ENCODE data around the gene MYH14. TPM values are rescaled to one million over a fixed set of nuclear protein-coding genes. Genes with fewer than 3 reads are reported as not detected.

Gene MYH14
- total and polyA plus RNA-seq, 2 of the 13 experiments (the other 11 are each of a cell fraction or from before 2014, with no cell fraction given): 5.5 to 5.8 TPM

DNA sequence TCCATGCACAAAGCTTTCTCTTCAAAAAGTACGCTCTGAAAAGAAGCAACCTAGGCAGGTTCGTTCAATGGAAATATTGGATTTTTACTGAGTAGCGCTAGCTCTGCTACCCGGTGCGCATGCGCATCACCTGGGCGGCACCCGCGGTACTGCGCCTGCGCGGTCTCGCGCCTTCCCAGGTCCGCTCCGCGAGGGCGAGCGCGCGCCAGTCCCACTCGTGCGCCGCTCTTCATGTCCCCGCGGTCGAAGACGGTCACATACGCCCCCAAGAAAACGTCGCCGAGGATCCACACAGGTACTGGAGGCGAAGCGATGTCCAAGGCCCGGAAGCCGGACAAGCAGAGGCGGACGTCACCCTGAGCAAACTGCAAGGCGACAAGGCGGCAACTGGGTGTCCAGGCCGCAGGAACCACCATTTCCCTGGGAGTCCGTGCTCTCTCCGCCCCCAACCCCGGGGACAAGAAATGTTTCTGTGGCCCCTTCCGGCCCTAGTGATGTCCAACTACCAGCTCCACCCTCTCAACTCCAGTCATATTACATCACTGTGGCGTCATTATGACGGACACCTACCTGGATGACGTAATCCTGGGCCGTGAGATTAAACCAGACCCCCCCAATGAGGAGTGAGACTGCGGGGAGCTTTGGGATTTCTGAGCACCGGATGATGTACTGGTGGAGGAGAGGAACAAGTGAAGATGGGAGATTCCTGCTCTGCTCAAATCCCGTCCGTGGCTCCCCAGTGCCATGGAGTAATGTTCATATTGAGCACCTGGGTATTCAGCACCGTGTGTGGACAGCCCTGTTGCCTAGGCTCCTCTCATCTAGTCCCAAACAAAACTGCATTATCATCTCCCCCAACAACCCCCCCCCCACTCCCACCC lies 130.6 kb downstream of the MYH14 start (continued):
- TF ChIP-seq ZNF547 (CRISPR knock-in tag; IDR thresholded peaks at IDR 0.05): peak; percentile 83
- TF ChIP-seq ZBTB8A (CRISPR knock-in tag; IDR thresholded peaks at IDR 0.05; ENCODE audit: borderline replicate concordance, low read depth): no peak
- peak; percentile 68; the same call in 1 of the 2 replicates for TF ChIP-seq TBX2 (CRISPR knock-in tag; IDR thresholded peaks at IDR 0.05; ENCODE audit: borderline replicate concordance)
- TF ChIP-seq ZNF766 (CRISPR knock-in tag; IDR thresholded peaks at IDR 0.05; ENCODE audit: borderline replicate concordance): peak; percentile 74; the same call in 1 of the 2 replicates
- TF ChIP-seq, protein P1, sequence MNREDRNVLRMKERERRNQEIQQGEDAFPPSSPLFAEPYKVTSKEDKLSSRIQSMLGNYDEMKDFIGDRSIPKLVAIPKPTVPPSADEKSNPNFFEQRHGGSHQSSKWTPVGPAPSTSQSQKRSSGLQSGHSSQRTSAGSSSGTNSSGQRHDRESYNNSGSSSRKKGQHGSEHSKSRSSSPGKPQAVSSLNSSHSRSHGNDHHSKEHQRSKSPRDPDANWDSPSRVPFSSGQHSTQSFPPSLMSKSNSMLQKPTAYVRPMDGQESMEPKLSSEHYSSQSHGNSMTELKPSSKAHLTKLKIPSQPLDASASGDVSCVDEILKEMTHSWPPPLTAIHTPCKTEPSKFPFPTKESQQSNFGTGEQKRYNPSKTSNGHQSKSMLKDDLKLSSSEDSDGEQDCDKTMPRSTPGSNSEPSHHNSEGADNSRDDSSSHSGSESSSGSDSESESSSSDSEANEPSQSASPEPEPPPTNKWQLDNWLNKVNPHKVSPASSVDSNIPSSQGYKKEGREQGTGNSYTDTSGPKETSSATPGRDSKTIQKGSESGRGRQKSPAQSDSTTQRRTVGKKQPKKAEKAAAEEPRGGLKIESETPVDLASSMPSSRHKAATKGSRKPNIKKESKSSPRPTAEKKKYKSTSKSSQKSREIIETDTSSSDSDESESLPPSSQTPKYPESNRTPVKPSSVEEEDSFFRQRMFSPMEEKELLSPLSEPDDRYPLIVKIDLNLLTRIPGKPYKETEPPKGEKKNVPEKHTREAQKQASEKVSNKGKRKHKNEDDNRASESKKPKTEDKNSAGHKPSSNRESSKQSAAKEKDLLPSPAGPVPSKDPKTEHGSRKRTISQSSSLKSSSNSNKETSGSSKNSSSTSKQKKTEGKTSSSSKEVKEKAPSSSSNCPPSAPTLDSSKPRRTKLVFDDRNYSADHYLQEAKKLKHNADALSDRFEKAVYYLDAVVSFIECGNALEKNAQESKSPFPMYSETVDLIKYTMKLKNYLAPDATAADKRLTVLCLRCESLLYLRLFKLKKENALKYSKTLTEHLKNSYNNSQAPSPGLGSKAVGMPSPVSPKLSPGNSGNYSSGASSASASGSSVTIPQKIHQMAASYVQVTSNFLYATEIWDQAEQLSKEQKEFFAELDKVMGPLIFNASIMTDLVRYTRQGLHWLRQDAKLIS (CRISPR knock-in tag; IDR thresholded peaks at IDR 0.05): no peak
- TF ChIP-seq ARID2 (CRISPR knock-in tag; IDR thresholded peaks at IDR 0.05; ENCODE audit: borderline replicate concordance): no peak
- TF ChIP-seq PAF1 (CRISPR knock-in tag; IDR thresholded peaks at IDR 0.05): no peak
- no peak for TF ChIP-seq STAT5B (CRISPR knock-in tag; IDR thresholded peaks at IDR 0.05)
- peak; percentile 62; the same call in 1 of the 2 replicates for TF ChIP-seq RFXANK (CRISPR knock-in tag; IDR thresholded peaks at IDR 0.05)
- TF ChIP-seq HES4 (CRISPR knock-in tag; IDR thresholded peaks at IDR 0.05; ENCODE audit: borderline replicate concordance): peak; percentile 87
- 0 out of 2 replicates have a peak, but pooled peaks have one; percentile 55 for TF ChIP-seq ZNF335 (CRISPR knock-in tag; IDR thresholded peaks at IDR 0.05)
- TF ChIP-seq MED1 (CRISPR knock-in tag; IDR thresholded peaks at IDR 0.05): peak; percentile 47
- peak; percentile 93 for TF ChIP-seq NKX3-1 (CRISPR knock-in tag; IDR thresholded peaks at IDR 0.05)
- TF ChIP-seq, protein P2, sequence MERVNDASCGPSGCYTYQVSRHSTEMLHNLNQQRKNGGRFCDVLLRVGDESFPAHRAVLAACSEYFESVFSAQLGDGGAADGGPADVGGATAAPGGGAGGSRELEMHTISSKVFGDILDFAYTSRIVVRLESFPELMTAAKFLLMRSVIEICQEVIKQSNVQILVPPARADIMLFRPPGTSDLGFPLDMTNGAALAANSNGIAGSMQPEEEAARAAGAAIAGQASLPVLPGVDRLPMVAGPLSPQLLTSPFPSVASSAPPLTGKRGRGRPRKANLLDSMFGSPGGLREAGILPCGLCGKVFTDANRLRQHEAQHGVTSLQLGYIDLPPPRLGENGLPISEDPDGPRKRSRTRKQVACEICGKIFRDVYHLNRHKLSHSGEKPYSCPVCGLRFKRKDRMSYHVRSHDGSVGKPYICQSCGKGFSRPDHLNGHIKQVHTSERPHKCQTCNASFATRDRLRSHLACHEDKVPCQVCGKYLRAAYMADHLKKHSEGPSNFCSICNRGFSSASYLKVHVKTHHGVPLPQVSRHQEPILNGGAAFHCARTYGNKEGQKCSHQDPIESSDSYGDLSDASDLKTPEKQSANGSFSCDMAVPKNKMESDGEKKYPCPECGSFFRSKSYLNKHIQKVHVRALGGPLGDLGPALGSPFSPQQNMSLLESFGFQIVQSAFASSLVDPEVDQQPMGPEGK (CRISPR knock-in tag; IDR thresholded peaks at IDR 0.05): no peak; the same call in 1 of the 2 replicates
- 0 out of 2 replicates have a peak, but pooled peaks have one; percentile 31 for TF ChIP-seq ZNF333 (CRISPR knock-in tag; IDR thresholded peaks at IDR 0.05; ENCODE audit: borderline replicate concordance)
- no peak for TF ChIP-seq TBP (CRISPR knock-in tag; IDR thresholded peaks at IDR 0.05)
- TF ChIP-seq DR1 (CRISPR knock-in tag; IDR thresholded peaks at IDR 0.05): peak; percentile 50
- TF ChIP-seq NAIF1 (CRISPR knock-in tag; IDR thresholded peaks at IDR 0.05; ENCODE audit: borderline replicate concordance): 0 out of 2 replicates have a peak, but pooled peaks have one; percentile 41
- peak; percentile 41 for TF ChIP-seq HNRNPK (IDR thresholded peaks at IDR 0.05; ENCODE audit: low read depth, low read length, poor library complexity, severe bottlenecking)
- TF ChIP-seq RFXAP (CRISPR knock-in tag; IDR thresholded peaks at IDR 0.05; ENCODE audit: borderline replicate concordance): peak; percentile 73; the same call in 1 of the 2 replicates
- TF ChIP-seq, protein P3, sequence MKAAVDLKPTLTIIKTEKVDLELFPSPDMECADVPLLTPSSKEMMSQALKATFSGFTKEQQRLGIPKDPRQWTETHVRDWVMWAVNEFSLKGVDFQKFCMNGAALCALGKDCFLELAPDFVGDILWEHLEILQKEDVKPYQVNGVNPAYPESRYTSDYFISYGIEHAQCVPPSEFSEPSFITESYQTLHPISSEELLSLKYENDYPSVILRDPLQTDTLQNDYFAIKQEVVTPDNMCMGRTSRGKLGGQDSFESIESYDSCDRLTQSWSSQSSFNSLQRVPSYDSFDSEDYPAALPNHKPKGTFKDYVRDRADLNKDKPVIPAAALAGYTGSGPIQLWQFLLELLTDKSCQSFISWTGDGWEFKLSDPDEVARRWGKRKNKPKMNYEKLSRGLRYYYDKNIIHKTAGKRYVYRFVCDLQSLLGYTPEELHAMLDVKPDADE (CRISPR knock-in tag; IDR thresholded peaks at IDR 0.05): no peak
- peak; percentile 74 for TF ChIP-seq ZNF263 (CRISPR knock-in tag; IDR thresholded peaks at IDR 0.05)
- no peak for TF ChIP-seq SRF (IDR thresholded peaks at IDR 0.05; ENCODE audit: low read depth, low read length)
